Fibroblast of villous mesenchyme (primary cell): ENCODE data around the gene SRSF12. TPM values are rescaled to one million over a fixed set of nuclear protein-coding genes. Genes with fewer than 3 reads are reported as not detected.

Experiments
- DNase-seq: peaks from one replicate; pipeline ENCODE4 v3.0.0-alpha.2; 2010; ENCODE audit warnings: low read depth
- H3K4me3 ChIP-seq: 2 replicates; pipeline ENCODE4 v1.5.1; 2011; ENCODE audit warnings: low read depth, mild to moderate bottlenecking, low read length
- small RNA-seq: library from RNA; depleted of rRNA; stranded (forward); fragments of <200 nt; gene quantifications from one replicate; pipeline ENCODE3, GENCODE V24; 2012
- total RNA-seq: library from RNA; depleted of rRNA; stranded (reverse); fragments of >200 nt; gene quantifications from 2 replicates; pipeline ENCODE4 v1.2.3, GENCODE V29; 2012
- TF ChIP-seq, protein P1 (sequence below): IDR thresholded peaks from 2 replicates; pipeline ENCODE4 v1.5.1; 2012; ENCODE audit warnings: low read depth, mild to moderate bottlenecking, low read length; ENCODE audit not compliant: insufficient read depth

The SRSF12 gene
- total RNA-seq, 1 donor, result 0.86 TPM

GRCh38 chr6:89048985-89049384 lies 68.9 kb downstream of the SRSF12 start:
- no peak overlapping the region for H3K4me3 ChIP-seq
- peak; percentile 53 for DNase-seq
- TF ChIP-seq, protein P1, sequence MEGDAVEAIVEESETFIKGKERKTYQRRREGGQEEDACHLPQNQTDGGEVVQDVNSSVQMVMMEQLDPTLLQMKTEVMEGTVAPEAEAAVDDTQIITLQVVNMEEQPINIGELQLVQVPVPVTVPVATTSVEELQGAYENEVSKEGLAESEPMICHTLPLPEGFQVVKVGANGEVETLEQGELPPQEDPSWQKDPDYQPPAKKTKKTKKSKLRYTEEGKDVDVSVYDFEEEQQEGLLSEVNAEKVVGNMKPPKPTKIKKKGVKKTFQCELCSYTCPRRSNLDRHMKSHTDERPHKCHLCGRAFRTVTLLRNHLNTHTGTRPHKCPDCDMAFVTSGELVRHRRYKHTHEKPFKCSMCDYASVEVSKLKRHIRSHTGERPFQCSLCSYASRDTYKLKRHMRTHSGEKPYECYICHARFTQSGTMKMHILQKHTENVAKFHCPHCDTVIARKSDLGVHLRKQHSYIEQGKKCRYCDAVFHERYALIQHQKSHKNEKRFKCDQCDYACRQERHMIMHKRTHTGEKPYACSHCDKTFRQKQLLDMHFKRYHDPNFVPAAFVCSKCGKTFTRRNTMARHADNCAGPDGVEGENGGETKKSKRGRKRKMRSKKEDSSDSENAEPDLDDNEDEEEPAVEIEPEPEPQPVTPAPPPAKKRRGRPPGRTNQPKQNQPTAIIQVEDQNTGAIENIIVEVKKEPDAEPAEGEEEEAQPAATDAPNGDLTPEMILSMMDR, result no peak

GRCh38 chr6:89048288-89048923 lies 69.5 kb downstream of the SRSF12 start:
- peak; percentile 38 for DNase-seq
- TF ChIP-seq, protein P1, result no peak
- H3K4me3 ChIP-seq, result no peak overlapping the region

DNA sequence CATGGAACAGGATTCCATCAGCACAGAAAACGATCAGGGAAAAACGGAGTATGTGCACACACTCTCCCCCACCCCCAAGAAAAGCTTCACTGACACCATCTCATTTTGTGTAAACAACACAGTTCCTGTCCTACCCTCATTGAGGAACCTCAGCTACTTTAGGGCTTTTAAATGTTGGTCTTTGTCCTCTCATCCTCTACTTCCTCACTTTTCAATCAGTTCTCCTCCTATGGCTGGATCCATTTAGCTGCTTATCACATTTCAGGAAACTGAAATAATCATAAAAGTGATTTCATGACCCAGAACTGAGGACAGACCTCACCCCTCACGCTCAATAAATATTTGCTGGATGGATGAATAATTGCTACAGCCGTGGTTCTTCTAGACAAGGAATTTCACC lies 70.4 kb downstream of the SRSF12 start:
- no peak for DNase-seq
- no peak overlapping the region for H3K4me3 ChIP-seq
- TF ChIP-seq, protein P1, result no peak

Small RNAs within 50 kb of the gene (small RNA-seq; reads per million reads assigned to genes)
- gene RN7SL336P, result not detected
- 5.9 reads per million, percentile 84 among the genes with 10 or more reads in this experiment for gene RNU2-61P

Other genes starting within 250 kb of the SRSF12 start
- gene RNGTT, start 154.5 kb downstream of the SRSF12 start, total RNA-seq, result 22.9 and 38.0 TPM in 2 replicates
- gene PNRC1, start 37.3 kb downstream of the SRSF12 start, total RNA-seq, result 38.7 and 46.2 TPM in 2 replicates
- gene PM20D2, start 28.0 kb upstream of the SRSF12 start, total RNA-seq, result 4.8 and 13.8 TPM in 2 replicates
- not detected in 2 replicates for gene GABRR1, start 99.3 kb upstream of the SRSF12 start, total RNA-seq
- under 0.01 and 0.32 TPM in 2 replicates for gene GABRR2, start 197.2 kb upstream of the SRSF12 start, total RNA-seq
- 47.7 and 54.4 TPM in 2 replicates for gene UBE2J1, start 234.7 kb upstream of the SRSF12 start, total RNA-seq